ENCODE results near the gene TBX21.
A peak's percentile ranks its signal among the peaks of the same experiment; 100 is the strongest.

Gene TBX21

GRCh38 chr17:47705536-47706530, 27.2 kb upstream of the TBX21 start:
- H3K36me3 Mint-ChIP-seq (ENCODE audit: low read depth): peaks cover 35% of the 10 kb centered on the region
- no peaks in the 10 kb centered on the region for H3K9me3 Mint-ChIP-seq
- H3K4me1 Mint-ChIP-seq: peaks cover 48% of the 10 kb centered on the region
- H3K4me3 Mint-ChIP-seq: no peak overlapping the region
- no peak overlapping the region for H3K27ac Mint-ChIP-seq
- no peak for TF ChIP-seq CTCF (IDR thresholded peaks at IDR 0.05; ENCODE audit: unreplicated experiment in 3 of 3)
- H3K27me3 Mint-ChIP-seq (ENCODE audit: low read depth): peaks cover 4% of the 10 kb centered on the region

GRCh38 chr17:47707056-47707804, 25.8 kb upstream of the TBX21 start:
- H3K4me1 Mint-ChIP-seq: peaks cover 37% of the 10 kb centered on the region

GRCh38 chr17:47707884-47708283, 25.2 kb upstream of the TBX21 start:
- H3K4me3 Mint-ChIP-seq: no peak overlapping the region

More at GRCh38 chr17:47707056-47707804, 25.8 kb upstream of the TBX21 start:
- peaks cover 39% of the 10 kb centered on the region for H3K36me3 Mint-ChIP-seq (ENCODE audit: low read depth)
- no peaks in the 10 kb centered on the region for H3K9me3 Mint-ChIP-seq
- TF ChIP-seq CTCF (IDR thresholded peaks at IDR 0.05; ENCODE audit: unreplicated experiment in 3 of 3): no peak
- H3K4me3 Mint-ChIP-seq: peak overlapping the region in 1 of 3 experiments; percentile 15
- H3K27ac Mint-ChIP-seq: peak overlapping the region in 1 of 3 experiments; percentile 9
- H3K27me3 Mint-ChIP-seq (ENCODE audit: low read depth): peaks cover 4% of the 10 kb centered on the region

GRCh38 chr17:47708312-47708863, 24.6 kb upstream of the TBX21 start:
- no peak overlapping the region for H3K4me3 Mint-ChIP-seq

More at GRCh38 chr17:47707884-47708283, 25.2 kb upstream of the TBX21 start:
- peaks cover 34% of the 10 kb centered on the region for H3K4me1 Mint-ChIP-seq
- H3K27ac Mint-ChIP-seq: no peak overlapping the region
- H3K36me3 Mint-ChIP-seq (ENCODE audit: low read depth): peaks cover 39% of the 10 kb centered on the region
- H3K9me3 Mint-ChIP-seq: no peaks in the 10 kb centered on the region
- H3K27me3 Mint-ChIP-seq (ENCODE audit: low read depth): peaks cover 4% of the 10 kb centered on the region
- no peak for TF ChIP-seq CTCF (IDR thresholded peaks at IDR 0.05; ENCODE audit: unreplicated experiment in 3 of 3)

More at GRCh38 chr17:47708312-47708863, 24.6 kb upstream of the TBX21 start:
- Mint-ChIP-seq H3K36me3 (ENCODE audit: low read depth) (peaks cover 39% of the 10 kb centered on the region), H3K27me3 (ENCODE audit: low read depth) (peaks cover 4% of the 10 kb centered on the region), H3K27ac (no peak overlapping the region), H3K4me1 (peaks cover 34% of the 10 kb centered on the region), H3K9me3 (no peaks in the 10 kb centered on the region)
- TF ChIP-seq CTCF (IDR thresholded peaks at IDR 0.05; ENCODE audit: unreplicated experiment in 3 of 3): no peak
